ENCODE results near the gene ZNF710. TPM values are rescaled to one million over a fixed set of nuclear protein-coding genes. Genes with fewer than 3 reads are reported as not detected.

ZNF710 gene
- polyA plus RNA-seq, 1 donor from 2014 or later, result 10.2 TPM

GRCh38 chr15:90046289-90046688 is 45.2 kb downstream of the ZNF710 start:
- no peaks in the 10 kb centered on the region for H4K20me1 ChIP-seq (ENCODE audit: insufficient read depth)
- H3K9me3 ChIP-seq (ENCODE audit: low read length), result no peaks in the 10 kb centered on the region
- peaks cover 3% of the 10 kb centered on the region for H3K79me2 ChIP-seq (replicated peaks; ENCODE audit: insufficient read depth, low read length)
- no peaks in the 10 kb centered on the region for H3F3A ChIP-seq (ENCODE audit: insufficient read depth, low read length, poor library complexity, severe bottlenecking)
- no peak overlapping the region for H2AFZ ChIP-seq (ENCODE audit: low read depth, low read length)
- H3K4me3 ChIP-seq (ENCODE audit: low read length), result no peak overlapping the region
- no peaks in the 10 kb centered on the region for H3K27me3 ChIP-seq (ENCODE audit: insufficient read depth, low read depth, low read length)
- no peaks in the 10 kb centered on the region for H3K9me2 ChIP-seq (ENCODE audit: insufficient read depth, low read length)
- no peak overlapping the region for H3K27ac ChIP-seq (ENCODE audit: low read length)
- no peak overlapping the region for H3K9ac ChIP-seq (ENCODE audit: low read length)
- no peak overlapping the region for H3K4me2 ChIP-seq (ENCODE audit: low read length)
- no peaks in the 10 kb centered on the region for H3K36me3 ChIP-seq (ENCODE audit: insufficient read depth, low read length)
- TF ChIP-seq SMC3 (conservative IDR thresholded peaks at IDR 0.05; ENCODE audit: poor library complexity) (no peak), POLR2AphosphoS5 (IDR thresholded peaks at IDR 0.05) (no peak)
- TF ChIP-seq, protein P1, sequence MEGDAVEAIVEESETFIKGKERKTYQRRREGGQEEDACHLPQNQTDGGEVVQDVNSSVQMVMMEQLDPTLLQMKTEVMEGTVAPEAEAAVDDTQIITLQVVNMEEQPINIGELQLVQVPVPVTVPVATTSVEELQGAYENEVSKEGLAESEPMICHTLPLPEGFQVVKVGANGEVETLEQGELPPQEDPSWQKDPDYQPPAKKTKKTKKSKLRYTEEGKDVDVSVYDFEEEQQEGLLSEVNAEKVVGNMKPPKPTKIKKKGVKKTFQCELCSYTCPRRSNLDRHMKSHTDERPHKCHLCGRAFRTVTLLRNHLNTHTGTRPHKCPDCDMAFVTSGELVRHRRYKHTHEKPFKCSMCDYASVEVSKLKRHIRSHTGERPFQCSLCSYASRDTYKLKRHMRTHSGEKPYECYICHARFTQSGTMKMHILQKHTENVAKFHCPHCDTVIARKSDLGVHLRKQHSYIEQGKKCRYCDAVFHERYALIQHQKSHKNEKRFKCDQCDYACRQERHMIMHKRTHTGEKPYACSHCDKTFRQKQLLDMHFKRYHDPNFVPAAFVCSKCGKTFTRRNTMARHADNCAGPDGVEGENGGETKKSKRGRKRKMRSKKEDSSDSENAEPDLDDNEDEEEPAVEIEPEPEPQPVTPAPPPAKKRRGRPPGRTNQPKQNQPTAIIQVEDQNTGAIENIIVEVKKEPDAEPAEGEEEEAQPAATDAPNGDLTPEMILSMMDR (IDR thresholded peaks at IDR 0.05; ENCODE audit: poor library complexity, severe bottlenecking), result no peak

DNA sequence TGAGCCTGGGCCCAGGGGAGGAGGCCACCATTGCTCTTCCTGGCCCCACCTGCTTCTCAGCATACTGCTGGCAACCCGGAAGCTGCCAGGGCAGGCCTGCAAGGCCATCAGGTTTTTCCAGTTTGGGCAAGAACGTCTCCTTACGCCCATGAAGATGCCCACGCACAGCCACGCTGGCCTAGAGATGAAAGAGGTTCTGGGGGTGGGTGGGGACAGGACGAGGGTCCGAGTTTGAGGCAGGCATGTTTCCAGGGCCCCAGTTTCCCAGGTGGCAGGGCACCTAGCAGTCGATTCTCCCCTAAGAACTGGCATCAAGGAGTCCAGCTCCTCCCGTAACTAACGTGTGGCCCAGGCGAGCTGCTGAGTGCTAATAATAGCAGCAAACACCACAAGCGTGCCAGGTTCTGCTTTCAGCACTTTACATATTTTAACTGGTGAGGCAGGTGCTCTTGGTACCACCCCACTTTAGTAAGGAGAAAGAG is 45.8 kb downstream of the ZNF710 start:
- Histone ChIP-seq H3K9ac (ENCODE audit: low read length) (no peak overlapping the region), H3K27ac (ENCODE audit: low read length) (no peak overlapping the region), H3K9me3 (ENCODE audit: low read length) (no peaks in the 10 kb centered on the region), H3F3A (ENCODE audit: insufficient read depth, low read length, poor library complexity, severe bottlenecking) (no peaks in the 10 kb centered on the region), H2AFZ (ENCODE audit: low read depth, low read length) (no peak overlapping the region), H4K20me1 (ENCODE audit: insufficient read depth) (no peaks in the 10 kb centered on the region), H3K4me3 (ENCODE audit: low read length) (no peak overlapping the region), H3K4me2 (ENCODE audit: low read length) (no peak overlapping the region), H3K36me3 (ENCODE audit: insufficient read depth, low read length) (no peaks in the 10 kb centered on the region), H3K27me3 (ENCODE audit: insufficient read depth, low read depth, low read length) (no peaks in the 10 kb centered on the region), H3K9me2 (ENCODE audit: insufficient read depth, low read length) (no peaks in the 10 kb centered on the region), H3K79me2 (replicated peaks; ENCODE audit: insufficient read depth, low read length) (no peaks in the 10 kb centered on the region)
- TF ChIP-seq EZH2 (IDR thresholded peaks at IDR 0.05; ENCODE audit: borderline replicate concordance, insufficient read depth, low read length, poor library complexity, severe bottlenecking), result no peak
- TF ChIP-seq SMC3 (conservative IDR thresholded peaks at IDR 0.05; ENCODE audit: poor library complexity), result no peak
- TF ChIP-seq REST (IDR thresholded peaks at IDR 0.05; ENCODE audit: borderline replicate concordance), result no peak
- no peak for TF ChIP-seq RAD21 (conservative IDR thresholded peaks at IDR 0.05)
- TF ChIP-seq, protein P1 (IDR thresholded peaks at IDR 0.05; ENCODE audit: poor library complexity, severe bottlenecking), result no peak
- no peak for TF ChIP-seq MXI1 (conservative IDR thresholded peaks at IDR 0.05; ENCODE audit: poor library complexity, severe bottlenecking)

Measured in neural cell (in vitro differentiated cells).